Measurements from ENCODE around the gene EVA1C. TPM values are rescaled to one million over a fixed set of nuclear protein-coding genes. Genes with fewer than 3 reads are reported as not detected.

EVA1C gene
- total and polyA plus RNA-seq, 9 of the 15 experiments (the other 6 are each of a cell fraction or from before 2014, with no cell fraction given): 0.22 TPM; not detected in 8

DNA sequence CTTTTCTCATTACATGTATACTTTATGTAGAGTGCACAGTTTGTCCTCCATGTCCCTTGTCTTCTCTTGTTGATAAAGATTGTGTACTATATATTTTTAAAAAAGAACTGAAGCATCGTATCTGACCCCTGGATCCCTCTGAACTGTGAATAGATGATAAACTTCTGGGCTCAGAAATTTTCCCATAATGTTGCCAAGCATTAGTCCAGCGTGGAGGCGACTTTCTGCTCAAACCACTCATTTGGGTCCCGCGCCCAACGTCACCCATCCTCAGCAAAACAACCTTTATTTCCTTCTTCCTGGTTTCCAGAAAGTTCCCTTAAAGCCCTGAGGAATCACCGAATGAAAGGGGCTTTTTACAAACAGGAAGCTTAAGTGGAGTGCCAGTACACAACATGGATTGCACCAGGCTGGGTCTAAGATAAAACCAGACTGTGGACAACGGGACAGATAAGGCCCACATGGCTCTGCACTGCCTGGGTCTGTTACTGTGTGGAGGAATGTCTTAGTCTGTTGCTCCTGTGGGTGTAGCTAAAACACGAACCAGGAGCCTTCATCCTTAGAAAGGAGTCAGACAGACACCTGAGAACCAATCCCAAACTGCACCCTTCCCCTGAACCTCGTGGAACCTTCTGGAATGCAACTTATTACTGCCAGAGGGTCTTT, 15.6 kb downstream of the EVA1C start:
- H4K20me1 ChIP-seq (replicated peaks; ENCODE audit: control insufficient read depth, insufficient read depth, low read length): no peaks in the 10 kb centered on the region
- TF ChIP-seq ZNF408 (CRISPR knock-in tag; IDR thresholded peaks at IDR 0.05; ENCODE audit: low read depth) (no peak), TAL1 (IDR thresholded peaks at IDR 0.05) (peak; percentile 56), ZFPM2 (CRISPR knock-in tag; IDR thresholded peaks at IDR 0.05) (no peak), CBFA2T3 (IDR thresholded peaks at IDR 0.05) (peak; percentile 64), TEAD4 (IDR thresholded peaks at IDR 0.05; ENCODE audit: low read length) (peak; percentile 73), TEAD4 (CRISPR knock-in tag; IDR thresholded peaks at IDR 0.05; ENCODE audit: borderline replicate concordance) (no peak), HDAC1 (IDR thresholded peaks at IDR 0.05) (no peak), POLR2AphosphoS5 (IDR thresholded peaks at IDR 0.05; ENCODE audit: control insufficient read depth, insufficient read depth, low read depth, low read length) (0 out of 2 replicates have a peak, but pooled peaks have one; percentile 44), CBFA2T2 (conservative IDR thresholded peaks at IDR 0.05) (peak; percentile 29)
- TF ChIP-seq, protein P1, sequence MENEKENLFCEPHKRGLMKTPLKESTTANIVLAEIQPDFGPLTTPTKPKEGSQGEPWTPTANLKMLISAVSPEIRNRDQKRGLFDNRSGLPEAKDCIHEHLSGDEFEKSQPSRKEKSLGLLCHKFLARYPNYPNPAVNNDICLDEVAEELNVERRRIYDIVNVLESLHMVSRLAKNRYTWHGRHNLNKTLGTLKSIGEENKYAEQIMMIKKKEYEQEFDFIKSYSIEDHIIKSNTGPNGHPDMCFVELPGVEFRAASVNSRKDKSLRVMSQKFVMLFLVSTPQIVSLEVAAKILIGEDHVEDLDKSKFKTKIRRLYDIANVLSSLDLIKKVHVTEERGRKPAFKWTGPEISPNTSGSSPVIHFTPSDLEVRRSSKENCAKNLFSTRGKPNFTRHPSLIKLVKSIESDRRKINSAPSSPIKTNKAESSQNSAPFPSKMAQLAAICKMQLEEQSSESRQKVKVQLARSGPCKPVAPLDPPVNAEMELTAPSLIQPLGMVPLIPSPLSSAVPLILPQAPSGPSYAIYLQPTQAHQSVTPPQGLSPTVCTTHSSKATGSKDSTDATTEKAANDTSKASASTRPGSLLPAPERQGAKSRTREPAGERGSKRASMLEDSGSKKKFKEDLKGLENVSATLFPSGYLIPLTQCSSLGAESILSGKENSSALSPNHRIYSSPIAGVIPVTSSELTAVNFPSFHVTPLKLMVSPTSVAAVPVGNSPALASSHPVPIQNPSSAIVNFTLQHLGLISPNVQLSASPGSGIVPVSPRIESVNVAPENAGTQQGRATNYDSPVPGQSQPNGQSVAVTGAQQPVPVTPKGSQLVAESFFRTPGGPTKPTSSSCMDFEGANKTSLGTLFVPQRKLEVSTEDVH (IDR thresholded peaks at IDR 0.05; ENCODE audit: low read depth, partially characterized antibody): no peak
- TF ChIP-seq, protein P2, sequence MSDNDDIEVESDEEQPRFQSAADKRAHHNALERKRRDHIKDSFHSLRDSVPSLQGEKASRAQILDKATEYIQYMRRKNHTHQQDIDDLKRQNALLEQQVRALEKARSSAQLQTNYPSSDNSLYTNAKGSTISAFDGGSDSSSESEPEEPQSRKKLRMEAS (CRISPR knock-in tag; IDR thresholded peaks at IDR 0.05): no peak
- TF ChIP-seq, protein P3, sequence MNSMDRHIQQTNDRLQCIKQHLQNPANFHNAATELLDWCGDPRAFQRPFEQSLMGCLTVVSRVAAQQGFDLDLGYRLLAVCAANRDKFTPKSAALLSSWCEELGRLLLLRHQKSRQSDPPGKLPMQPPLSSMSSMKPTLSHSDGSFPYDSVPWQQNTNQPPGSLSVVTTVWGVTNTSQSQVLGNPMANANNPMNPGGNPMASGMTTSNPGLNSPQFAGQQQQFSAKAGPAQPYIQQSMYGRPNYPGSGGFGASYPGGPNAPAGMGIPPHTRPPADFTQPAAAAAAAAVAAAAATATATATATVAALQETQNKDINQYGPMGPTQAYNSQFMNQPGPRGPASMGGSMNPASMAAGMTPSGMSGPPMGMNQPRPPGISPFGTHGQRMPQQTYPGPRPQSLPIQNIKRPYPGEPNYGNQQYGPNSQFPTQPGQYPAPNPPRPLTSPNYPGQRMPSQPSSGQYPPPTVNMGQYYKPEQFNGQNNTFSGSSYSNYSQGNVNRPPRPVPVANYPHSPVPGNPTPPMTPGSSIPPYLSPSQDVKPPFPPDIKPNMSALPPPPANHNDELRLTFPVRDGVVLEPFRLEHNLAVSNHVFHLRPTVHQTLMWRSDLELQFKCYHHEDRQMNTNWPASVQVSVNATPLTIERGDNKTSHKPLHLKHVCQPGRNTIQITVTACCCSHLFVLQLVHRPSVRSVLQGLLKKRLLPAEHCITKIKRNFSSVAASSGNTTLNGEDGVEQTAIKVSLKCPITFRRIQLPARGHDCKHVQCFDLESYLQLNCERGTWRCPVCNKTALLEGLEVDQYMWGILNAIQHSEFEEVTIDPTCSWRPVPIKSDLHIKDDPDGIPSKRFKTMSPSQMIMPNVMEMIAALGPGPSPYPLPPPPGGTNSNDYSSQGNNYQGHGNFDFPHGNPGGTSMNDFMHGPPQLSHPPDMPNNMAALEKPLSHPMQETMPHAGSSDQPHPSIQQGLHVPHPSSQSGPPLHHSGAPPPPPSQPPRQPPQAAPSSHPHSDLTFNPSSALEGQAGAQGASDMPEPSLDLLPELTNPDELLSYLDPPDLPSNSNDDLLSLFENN (IDR thresholded peaks at IDR 0.05; ENCODE audit: low read depth in 2 of 2, low read length in 2 of 2): no peak
- TF ChIP-seq, protein P4, sequence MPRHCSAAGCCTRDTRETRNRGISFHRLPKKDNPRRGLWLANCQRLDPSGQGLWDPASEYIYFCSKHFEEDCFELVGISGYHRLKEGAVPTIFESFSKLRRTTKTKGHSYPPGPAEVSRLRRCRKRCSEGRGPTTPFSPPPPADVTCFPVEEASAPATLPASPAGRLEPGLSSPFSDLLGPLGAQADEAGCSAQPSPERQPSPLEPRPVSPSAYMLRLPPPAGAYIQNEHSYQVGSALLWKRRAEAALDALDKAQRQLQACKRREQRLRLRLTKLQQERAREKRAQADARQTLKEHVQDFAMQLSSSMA (CRISPR knock-in tag; IDR thresholded peaks at IDR 0.05): no peak
- TF ChIP-seq, protein P5, sequence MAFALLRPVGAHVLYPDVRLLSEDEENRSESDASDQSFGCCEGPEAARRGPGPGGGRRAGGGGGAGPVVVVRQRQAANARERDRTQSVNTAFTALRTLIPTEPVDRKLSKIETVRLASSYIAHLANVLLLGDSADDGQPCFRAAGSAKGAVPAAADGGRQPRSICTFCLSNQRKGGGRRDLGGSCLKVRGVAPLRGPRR (CRISPR knock-in tag; IDR thresholded peaks at IDR 0.05): no peak

More for the DNA sequence above, 15.6 kb downstream of the EVA1C start:
- DNase-seq (ENCODE audit: extremely low read depth in 1 of 4, low spot score in 3 of 4) (peak in 2 of 4 experiments; percentile 30 to 49), ATAC-seq (peak; percentile 61), FAIRE-seq (peak; percentile 64)
- Histone ChIP-seq H3K4me3 (no peak overlapping the region), H3K36me3 (ENCODE audit: control insufficient read depth, insufficient read depth, low read length) (no peaks in the 10 kb centered on the region), H2AFZ (ENCODE audit: low read depth, low read length) (peak overlapping the region; percentile 75), H3K79me2 (ENCODE audit: control insufficient read depth, insufficient read depth, low read length) (no peaks in the 10 kb centered on the region), H3K9ac (ENCODE audit: insufficient read depth in 1 of 2, low read depth in 2 of 2, low read length in 2 of 2) (no peak overlapping the region), H3K9me1 (ENCODE audit: control insufficient read depth, insufficient read depth, low read length) (no peaks in the 10 kb centered on the region), H3K4me1 (replicated peaks in 1 of 2; ENCODE audit: control insufficient read depth in 2 of 2, insufficient read depth in 2 of 2, low read length in 2 of 2) (peaks cover 0 to 7% of the 10 kb centered on the region in 2 experiments; a peak in 2 of 5 replicates), H3K27me3 (ENCODE audit: control insufficient read depth in 2 of 2, insufficient read depth in 2 of 2, low read length in 2 of 2) (peaks cover 12 to 13% of the 10 kb centered on the region in 2 experiments), H3K27ac (ENCODE audit: extremely low read depth, low read depth, low read length) (no peak overlapping the region), H3K4me2 (ENCODE audit: insufficient read depth, low read length) (peak overlapping the region; percentile 38; the same call in 1 of the 2 replicates), H3K9me3 (replicated peaks; ENCODE audit: control insufficient read depth, insufficient read depth, low read depth, low read length) (0 out of 2 replicates have a peak, but pooled peaks cover 1% of the 10 kb centered on the region)
- ChIA-PET POLR2A (interaction anchor here (0.8 kb wide), 1 partner anchor 54 kb away, joined by 3 read pairs; no protein-coding TSS in a partner anchor), CTCF (ENCODE audit: low intra/inter-chr PET ratio) (no interaction called here)
- in situ Hi-C loops (cut with MboI) (no loop called here), intact Hi-C loops (cut with micrococcal nuclease) (no loop called here)
- BruUV-seq (replicated peaks): no TSS peak
- 12% methylated on average over 10 of the region's 10 CpGs for WGBS (ENCODE audit: insufficient coverage, low coverage, missing lambda C conversion rate)
